ENCODE measurements around the gene GON4L.
A peak's percentile ranks its signal among the peaks of the same experiment; 100 is the strongest.
"Not testable (repeated sequence)": the region's sequence is repeated elsewhere in the genome, so short reads cannot be mapped to it uniquely, and the experiment has no call there.

GON4L gene

DNA sequence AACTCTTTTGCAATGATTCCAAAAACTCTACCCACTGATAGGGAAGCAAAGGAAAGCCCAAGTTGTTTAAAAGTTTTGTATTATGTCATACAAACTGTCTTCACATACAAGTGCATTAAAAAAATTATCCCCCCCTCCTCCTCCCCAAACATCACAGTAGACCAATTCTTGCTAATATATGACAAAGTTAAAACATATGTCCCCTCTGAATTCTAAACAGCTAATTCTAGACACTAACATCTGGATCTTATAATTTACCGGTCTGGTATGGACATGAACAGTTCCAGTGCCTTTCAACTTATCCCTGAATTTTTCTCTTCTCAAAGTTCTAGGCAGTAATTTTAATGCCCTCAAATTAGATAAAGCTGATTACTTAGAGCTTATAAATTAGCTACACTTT, 40.7 kb upstream of the GON4L start:
- CTCF ChIA-PET = interaction anchor here (0.6 kb wide), 1 partner anchor 156 kb away, joined by 4 read pairs; no protein-coding TSS in a partner anchor

GRCh38 chr1:155896476-155896875, 39.5 kb upstream of the GON4L start:
- POLR2A ChIA-PET (ENCODE audit: low non-redundant PET); DNase-seq (ENCODE audit: low spot score); CTCF ChIA-PET: not testable (repeated sequence)
- peak overlapping the region; percentile 38 for H3K27ac ChIP-seq

More for the DNA sequence above, 40.7 kb upstream of the GON4L start:
- no peak for DNase-seq (ENCODE audit: low spot score)
- TF ChIP-seq, protein P1, sequence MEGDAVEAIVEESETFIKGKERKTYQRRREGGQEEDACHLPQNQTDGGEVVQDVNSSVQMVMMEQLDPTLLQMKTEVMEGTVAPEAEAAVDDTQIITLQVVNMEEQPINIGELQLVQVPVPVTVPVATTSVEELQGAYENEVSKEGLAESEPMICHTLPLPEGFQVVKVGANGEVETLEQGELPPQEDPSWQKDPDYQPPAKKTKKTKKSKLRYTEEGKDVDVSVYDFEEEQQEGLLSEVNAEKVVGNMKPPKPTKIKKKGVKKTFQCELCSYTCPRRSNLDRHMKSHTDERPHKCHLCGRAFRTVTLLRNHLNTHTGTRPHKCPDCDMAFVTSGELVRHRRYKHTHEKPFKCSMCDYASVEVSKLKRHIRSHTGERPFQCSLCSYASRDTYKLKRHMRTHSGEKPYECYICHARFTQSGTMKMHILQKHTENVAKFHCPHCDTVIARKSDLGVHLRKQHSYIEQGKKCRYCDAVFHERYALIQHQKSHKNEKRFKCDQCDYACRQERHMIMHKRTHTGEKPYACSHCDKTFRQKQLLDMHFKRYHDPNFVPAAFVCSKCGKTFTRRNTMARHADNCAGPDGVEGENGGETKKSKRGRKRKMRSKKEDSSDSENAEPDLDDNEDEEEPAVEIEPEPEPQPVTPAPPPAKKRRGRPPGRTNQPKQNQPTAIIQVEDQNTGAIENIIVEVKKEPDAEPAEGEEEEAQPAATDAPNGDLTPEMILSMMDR (conservative IDR thresholded peaks at IDR 0.05; ENCODE audit: low read depth) = no peak
- no peak overlapping the region for H3K27ac ChIP-seq
- POLR2A ChIA-PET (ENCODE audit: low non-redundant PET) = no interaction called here

- peak overlapping the region; percentile 38; the same call in 1 of the 2 replicates for H3K27ac ChIP-seq
- CTCF ChIA-PET = interaction anchor here (0.5 to 0.7 kb wide), 3 partner anchors 8 to 23 kb away, joined by 3 to 4 read pairs (median 3); no protein-coding TSS in a partner anchor
- DNase-seq (ENCODE audit: low spot score); POLR2A ChIA-PET (ENCODE audit: low non-redundant PET): not testable (repeated sequence)
These were observed 38.6 kb upstream of the GON4L start for GRCh38 chr1:155895617-155896016.

- peak overlapping the region; percentile 91 for H3K27ac ChIP-seq
- ChIA-PET CTCF (no interaction called here), POLR2A (ENCODE audit: low non-redundant PET) (interaction anchor here (0.7 kb wide), 1 partner anchor 9 kb away, joined by 3 read pairs; no protein-coding TSS in a partner anchor)
- TF ChIP-seq, protein P1 (conservative IDR thresholded peaks at IDR 0.05; ENCODE audit: low read depth) = no peak
- DNase-seq (ENCODE audit: low spot score) = peak; percentile 71
These were observed 36.6 kb upstream of the GON4L start for GRCh38 chr1:155893389-155894142.

DNA sequence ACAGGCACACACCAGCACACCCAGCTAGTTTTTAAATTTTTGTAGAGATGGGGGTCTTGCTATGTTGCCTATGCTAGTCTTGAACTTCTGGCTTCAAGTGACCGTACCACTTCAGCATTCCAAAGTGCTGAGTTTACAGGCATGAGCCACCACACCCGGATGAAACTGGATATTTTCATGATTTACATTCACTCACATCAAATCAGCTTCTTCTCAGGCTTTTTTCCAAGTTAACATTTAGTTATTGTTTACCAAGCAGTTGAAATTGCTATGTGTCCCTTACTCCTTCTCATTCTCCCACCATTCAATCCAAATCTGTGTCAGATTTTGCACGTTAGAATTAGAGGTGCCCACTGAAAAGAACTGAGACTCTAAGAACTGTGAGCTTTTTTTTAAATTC, 35.8 kb upstream of the GON4L start:
- CTCF ChIA-PET = no interaction called here
- POLR2A ChIA-PET (ENCODE audit: low non-redundant PET) = no interaction called here
- H3K27ac ChIP-seq = peak overlapping the region; percentile 91
- peak; percentile 51 for DNase-seq (ENCODE audit: low spot score)
- TF ChIP-seq, protein P1 (conservative IDR thresholded peaks at IDR 0.05; ENCODE audit: low read depth) = no peak

GRCh38 chr1:155890251-155890650, 33.2 kb upstream of the GON4L start:
- H3K27ac ChIP-seq = no peak overlapping the region
- ChIA-PET POLR2A (ENCODE audit: low non-redundant PET) (no interaction called here), CTCF (no interaction called here)
- no peak for DNase-seq (ENCODE audit: low spot score)
- TF ChIP-seq, protein P1 (conservative IDR thresholded peaks at IDR 0.05; ENCODE audit: low read depth) = no peak

GRCh38 chr1:155889566-155889965, 32.6 kb upstream of the GON4L start:
- no peak overlapping the region for H3K27ac ChIP-seq
- CTCF ChIA-PET = no interaction called here
- TF ChIP-seq, protein P1 (conservative IDR thresholded peaks at IDR 0.05; ENCODE audit: low read depth) = no peak

More at GRCh38 chr1:155889566-155889965, 32.6 kb upstream of the GON4L start:
- DNase-seq (ENCODE audit: low spot score) = no peak
- POLR2A ChIA-PET (ENCODE audit: low non-redundant PET) = no interaction called here
